Activated gamma-delta T cell treated with Interleukin-2 at 50 U/mL for 16 hours (primary cell): ENCODE measurements around the gene CNNM2.
A peak's percentile ranks its signal among the peaks of the same experiment; 100 is the strongest.

Source experiments
- DNase-seq: peaks from one replicate; pipeline ENCODE4 v3.0.0-alpha.2; 2020

The CNNM2 gene

DNA sequence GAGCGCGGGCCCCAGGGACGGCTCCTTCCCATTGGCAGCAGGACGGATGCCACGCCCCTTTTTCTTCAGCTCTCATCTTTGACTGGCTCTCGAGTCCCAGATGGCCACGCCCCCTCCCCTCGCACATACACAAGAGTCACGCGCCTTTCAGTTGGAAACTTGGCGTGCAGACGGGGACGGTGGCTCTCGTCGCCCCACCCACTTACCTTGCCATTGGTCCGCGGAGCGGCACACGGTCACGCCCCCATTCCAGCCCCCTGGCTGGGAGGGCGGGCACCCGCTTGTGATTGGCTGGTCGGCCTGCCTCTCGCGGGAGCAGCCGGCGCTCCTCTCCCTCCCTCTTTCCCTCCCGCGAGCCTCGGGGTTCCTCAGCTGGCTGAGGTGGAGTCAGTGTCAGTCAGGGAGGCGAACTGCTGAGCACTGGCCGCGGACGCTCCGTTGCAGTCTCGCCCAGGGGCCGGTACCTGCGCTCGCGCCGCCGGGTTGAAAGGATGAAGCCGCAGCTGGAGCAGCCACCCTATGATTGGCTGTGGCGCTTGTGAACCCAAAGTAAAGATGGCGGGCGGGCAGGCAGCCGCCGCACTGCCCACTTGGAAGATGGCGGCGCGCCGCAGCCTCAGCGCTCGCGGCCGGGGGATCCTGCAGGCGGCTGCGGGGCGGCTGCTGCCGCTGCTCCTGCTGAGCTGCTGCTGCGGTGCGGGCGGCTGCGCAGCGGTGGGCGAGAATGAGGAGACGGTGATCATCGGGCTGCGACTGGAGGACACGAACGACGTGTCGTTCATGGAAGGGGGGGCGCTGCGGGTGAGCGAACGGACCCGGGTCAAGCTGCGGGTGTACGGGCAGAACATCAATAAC lies at the start of gene CNNM2:
CNNM2 (plus strand) TSS at position 333 of the 855 bp plus-strand sequence; CDS start at position 520, 187 bp downstream.
- DNase-seq, result peak; percentile 100

DNA sequence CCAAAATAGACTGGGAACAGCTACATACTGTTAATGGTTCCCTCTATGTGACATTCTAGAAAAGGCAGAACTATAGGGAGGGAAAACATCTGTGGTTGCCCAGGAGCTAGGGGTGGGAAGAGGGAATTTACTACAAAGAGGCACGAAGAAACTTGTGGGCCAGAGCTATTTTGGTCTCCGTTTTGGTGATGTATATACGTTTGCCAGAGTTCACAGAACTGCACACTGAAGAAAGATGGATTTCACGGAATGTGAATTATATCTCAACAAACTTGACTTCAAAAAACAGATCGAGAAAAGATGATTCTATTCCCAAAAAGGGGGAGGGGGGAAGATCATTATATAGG lies 49.2 kb upstream of the CNNM2 start:
- DNase-seq, result no peak

DNA sequence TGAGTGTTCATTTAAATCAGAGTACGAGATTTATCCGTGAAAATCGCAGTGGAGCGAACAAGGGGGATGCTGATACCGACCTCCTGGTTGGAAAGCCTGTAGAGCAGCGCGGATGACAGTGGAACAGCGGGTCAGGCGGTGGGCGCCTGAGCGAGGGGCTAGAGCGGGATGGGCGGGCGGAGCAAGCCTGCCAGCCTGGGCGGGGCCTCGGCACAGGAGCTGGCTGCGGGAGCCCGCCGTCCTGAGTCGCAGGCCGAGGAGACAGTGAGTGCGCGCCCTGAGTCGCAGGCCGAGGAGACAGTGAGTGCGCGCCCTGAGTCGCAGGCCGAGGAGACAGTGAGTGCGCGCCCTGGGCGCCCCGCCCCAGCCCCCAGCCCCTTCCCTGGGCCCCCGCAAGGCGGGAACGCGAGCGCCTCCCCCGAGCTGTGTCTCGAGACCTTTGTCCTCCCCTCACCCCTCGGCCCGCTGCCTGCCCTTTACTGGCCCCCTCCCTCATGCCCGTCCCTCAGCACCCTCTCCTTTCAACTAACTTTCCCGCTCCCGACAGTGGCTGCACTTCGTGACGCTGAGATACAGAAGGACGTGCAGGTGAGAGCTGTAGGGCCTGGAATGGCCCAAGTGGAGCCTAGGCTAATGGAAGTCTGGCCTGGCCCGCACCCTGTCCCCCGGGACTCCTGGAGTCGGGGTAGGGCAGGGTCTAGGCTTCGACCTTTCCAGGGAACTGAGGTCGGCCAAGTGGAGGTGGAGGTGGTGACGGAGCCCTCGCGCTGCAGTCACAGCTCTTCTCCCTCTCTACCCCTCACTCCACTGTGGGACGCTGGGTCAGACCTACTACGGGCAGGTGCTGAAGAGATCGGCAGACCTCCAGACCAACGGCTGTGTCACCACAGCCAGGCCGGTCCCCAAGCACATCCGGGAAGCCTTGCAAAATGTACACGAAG lies 48.6 kb upstream of the CNNM2 start, which contains the start of gene AS3MT:
AS3MT (plus strand) TSS at position 213 of the 941 bp plus-strand sequence; CDS start at position 336, 123 bp downstream.
- DNase-seq, result no peak

DNA sequence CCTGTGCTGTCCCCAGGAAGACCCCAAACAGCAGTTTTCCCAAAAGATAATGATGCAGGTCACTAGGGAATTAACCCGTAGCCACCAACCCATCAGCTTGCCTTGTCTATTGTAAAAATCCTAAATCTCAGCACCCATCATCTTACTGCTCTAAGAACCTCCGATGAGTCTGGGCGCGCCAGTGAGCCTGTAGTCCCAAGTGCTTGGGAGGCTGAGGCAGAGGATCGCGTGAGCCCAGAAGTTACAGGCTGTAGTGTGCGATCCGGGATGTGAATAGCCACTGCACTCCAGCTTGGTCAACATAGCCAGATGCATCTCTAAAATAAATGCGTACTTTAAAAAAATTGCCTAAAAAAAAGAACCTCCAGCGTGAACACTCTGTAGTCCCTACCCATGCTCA lies 47.9 kb upstream of the CNNM2 start:
- DNase-seq, result no peak

DNA sequence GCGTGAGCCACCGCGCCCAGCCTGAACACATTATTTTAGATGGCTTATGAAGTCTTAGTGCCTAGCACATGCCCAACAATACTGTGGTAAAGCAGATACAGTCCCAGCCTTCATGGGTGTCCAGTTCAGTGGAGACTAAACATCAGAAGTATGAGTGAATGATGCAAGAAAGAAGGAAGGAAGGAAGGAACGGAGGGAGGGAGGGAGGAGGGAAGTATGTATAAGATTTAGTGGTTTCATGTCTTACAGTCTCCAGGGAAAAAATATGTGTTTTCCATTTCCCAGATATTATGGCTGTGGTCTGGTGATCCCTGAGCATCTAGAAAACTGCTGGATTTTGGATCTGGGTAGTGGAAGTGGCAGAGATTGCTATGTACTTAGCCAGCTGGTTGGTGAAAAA lies 45.9 kb upstream of the CNNM2 start:
- DNase-seq, result no peak

DNA sequence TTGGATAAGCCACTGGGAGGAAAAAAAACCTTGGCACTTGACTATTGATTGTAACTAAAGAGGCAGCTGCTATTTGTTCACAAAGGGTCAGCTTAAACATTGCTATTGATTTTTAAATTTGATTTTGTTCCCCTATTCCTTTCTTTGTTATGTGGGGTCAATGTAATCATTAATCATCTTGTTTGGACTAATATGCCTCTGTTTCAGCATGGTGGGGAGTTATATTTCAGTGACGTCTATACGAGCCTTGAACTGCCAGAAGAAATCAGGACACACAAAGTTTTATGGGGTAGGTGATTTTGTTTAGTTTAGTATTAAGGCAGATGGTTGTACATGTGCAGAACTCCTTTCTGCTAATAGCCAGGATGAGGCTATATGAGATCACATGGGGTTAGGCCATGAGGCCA lies 41.3 kb upstream of the CNNM2 start:
- no peak for DNase-seq

DNA sequence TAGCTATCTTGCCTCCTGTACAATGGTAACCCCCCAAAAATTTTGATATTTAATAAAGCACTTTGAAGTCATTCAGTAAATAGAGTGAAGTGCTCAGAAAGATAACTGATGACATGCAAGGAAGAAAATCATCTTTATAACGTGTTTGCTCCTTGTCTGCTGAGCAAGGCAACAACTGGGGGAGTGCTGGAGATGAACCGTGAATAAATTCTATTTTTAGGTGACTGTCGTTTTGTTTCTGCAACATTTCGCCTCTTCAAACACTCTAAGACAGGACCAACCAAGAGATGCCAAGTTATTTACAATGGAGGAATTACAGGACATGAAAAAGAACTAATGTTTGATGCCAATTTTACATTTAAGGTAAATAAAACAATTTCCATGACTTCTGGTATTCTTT lies 39.5 kb upstream of the CNNM2 start:
- DNase-seq, result no peak

DNA sequence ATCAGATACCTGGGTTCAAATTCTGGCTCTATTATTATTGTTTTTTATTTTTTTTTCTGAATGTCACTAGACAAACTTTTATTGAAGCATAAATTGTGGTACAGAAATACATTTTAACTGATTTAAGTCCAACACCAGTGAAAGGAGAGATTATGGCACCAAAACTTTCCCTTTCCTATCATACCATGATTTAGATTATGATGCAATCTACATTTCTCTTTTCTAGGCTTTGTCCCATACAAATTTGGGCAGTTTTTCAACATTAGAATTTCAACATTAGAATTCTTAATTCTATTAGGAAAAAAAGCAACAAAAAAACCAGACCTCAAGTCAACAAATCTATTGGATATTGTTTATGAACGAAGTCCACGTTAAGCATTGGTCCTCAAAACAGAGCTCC lies 37.8 kb upstream of the CNNM2 start:
- DNase-seq, result no peak

DNA sequence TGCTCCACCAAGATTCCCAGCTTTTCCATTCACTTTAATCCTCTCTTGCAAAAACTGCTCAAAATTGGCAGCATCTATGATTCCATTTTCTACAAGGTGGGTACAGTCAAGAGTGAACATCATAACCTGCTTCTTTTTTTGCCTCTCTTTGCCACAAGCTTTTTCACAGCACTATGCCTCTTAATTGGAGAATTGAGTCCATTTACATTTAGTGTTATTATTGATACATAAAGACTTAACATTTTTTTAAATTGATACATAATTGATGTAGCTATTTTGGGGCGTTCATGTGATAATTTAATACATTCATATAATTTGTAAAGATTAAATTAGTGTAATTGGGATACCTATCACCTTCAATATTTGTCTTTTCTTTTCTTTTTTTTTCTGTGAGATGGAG lies 30.0 kb upstream of the CNNM2 start:
- no peak for DNase-seq

DNA sequence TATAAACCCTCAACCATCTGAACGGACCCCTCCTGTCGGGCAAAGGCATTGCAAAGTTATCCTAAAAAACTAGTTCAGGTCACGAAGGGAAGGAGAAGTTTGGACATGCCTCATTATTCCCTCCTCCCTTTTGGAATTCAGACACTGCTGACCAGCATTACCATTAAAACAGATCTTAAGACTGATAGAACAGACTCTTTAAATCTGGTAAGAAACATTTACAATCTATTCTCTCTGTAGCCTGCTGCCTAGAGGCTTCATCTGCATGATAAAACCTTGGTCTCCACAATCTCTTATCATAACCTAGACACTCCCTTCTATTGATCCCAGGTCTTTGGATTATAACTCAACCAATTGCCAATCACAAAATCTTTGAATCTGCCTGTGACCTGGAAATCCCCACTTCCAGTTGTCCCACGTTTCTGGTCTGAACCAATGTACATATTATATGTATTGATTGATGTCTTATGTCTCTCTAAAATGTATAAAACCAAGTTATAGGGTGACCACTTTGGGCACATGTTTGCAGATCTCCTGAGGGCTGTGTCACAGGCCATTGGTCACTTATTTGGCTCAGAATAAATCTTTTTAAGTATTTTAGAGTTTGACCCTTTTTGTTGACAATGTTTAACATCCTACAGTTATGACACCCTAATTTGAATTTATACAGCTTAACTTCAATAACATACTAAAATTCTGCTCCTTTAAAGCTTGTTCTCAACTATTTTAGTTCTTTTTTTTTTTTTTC lies 23.5 kb upstream of the CNNM2 start:
- no peak for DNase-seq

DNA sequence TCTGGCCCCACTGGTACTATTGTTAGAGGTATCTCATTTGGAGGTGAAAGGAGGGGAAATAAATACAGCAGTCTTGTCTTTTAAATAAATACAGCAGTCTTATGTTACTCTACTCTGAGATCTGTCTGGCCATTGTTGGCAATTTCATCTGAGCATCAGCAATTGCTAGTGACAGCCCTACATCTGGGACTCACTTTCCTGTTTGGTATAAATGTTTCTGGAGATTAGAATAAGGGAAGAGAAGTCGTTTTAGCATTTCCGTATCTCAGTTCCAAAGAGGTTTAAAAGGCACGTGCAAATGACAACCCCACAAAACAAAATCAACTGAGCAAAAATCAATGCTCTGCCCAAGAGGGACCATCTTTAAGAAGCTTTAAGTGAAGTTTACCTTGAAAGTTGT lies 18.1 kb upstream of the CNNM2 start:
- DNase-seq, result no peak

DNA sequence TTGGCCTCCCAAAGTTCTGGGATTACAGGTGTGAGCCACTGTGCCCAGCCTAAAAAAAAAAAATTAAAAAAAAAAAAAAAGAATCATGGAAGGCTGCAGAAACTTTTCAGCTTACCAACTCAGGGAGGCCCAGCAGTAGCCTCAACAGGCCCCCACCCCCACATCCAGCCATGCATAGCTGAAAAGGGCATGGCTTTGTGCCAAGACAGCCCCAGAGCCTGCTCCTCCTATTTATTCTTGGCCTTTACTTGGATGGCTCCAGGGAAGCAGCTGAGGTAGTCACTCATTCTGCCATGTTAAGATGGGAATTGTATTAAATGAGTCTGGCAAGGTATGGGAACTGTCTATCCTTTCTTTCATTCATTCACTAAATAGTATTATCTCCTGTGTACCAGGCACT lies 13.7 kb upstream of the CNNM2 start:
- DNase-seq, result no peak

DNA sequence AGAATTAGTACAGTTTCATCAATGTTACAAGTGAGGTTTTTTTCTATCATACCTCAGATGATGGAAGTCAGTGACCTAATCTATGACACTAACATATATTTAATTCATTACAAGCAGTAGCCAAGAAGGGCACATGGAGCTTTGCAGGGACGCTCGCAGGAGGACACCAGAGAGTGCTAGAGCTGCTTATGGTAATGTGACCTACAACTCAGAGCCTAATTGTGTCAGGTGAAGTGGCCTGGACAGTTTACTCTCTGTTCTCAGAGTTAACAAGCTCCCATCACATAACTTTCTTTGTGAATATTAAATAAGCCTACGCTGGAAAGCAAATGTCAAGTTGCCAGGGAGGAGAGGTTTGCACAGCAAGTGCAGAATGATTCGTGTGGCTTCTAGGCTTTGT lies 11.6 kb upstream of the CNNM2 start:
- no peak for DNase-seq

DNA sequence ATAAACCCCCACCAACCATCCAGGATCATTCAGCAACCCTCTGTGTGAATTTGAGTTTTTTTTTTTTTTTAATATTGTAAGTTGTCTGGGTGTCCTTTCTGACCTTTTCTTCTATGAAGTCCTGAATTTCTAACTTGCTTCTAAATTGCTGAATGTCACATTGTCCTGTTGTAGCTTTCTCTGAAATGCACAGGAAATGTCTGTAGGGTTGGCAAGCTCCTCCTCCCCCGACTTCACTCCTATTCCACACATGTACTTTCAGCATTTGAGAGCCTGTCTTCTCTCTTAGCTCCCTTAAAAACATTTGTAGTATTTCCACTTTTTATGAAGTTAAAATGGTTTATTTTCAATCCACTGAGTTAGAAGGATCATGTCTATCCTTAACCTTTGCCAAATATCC lies 3.3 kb upstream of the CNNM2 start:
- DNase-seq, result no peak

DNA sequence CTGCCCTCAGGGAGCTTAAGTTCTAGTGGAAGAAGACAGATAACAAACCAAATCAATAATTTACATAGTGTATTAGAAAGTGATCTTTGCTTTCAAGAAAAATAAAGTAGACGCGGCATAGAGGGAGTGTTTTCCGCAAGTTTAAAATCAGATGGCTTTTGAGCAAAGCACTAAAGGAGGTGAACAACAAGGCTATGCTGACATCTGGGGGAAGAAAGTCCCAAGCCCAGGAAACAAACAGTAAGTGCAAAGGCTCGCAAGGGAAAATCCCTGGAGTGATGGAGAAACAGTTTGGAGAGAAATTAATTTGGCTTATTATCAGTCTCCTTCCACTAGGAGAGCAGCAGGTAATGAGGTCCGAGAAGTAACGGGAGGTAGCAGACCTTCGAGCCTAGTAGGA lies 1.9 kb upstream of the CNNM2 start:
- DNase-seq, result no peak

DNA sequence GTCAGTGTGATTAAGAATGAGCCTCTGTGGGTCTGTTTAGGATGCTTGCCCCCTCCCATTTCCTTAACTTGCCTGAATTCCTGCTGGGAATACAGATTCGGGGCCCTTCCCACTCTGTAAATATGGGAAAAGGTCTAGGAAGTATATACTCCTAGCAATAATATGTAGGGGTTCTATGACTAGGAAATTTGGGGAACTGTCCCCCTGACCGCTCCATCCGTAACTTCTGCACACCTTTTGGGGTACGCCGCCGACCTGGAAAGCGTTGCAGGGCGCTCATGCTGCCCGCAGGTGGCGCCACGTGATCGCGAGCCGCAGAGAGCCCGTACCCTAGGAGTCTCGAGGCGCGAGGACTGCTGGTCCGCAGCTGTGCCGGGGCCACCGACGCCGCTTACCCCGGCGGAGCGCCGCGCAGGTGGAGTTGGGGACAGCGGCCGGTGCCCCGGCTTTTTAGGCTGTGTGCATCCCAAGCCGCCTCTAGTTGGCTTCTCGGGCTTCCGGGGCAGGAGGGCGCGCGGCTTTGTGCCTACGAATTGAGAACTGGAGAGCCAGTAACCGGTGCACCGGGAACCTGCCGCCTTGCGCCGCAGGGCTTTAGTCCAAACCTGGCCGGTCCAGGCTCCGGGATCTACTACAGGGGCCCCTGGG lies 656 bp upstream of the CNNM2 start:
- peak; percentile 78 for DNase-seq

DNA sequence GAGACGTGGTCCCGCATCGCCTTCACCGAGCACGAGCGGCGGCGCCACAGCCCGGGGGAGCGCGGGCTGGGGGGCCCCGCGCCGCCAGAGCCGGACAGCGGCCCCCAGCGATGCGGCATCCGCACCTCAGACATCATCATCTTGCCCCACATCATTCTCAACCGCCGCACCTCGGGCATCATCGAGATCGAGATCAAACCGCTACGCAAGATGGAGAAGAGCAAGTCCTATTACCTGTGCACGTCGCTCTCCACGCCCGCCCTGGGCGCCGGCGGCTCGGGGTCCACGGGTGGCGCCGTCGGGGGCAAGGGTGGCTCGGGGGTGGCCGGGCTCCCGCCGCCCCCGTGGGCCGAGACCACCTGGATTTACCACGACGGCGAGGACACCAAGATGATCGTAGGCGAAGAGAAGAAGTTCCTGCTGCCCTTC lies 737 bp downstream of the CNNM2 start:
- peak; percentile 27 for DNase-seq

DNA sequence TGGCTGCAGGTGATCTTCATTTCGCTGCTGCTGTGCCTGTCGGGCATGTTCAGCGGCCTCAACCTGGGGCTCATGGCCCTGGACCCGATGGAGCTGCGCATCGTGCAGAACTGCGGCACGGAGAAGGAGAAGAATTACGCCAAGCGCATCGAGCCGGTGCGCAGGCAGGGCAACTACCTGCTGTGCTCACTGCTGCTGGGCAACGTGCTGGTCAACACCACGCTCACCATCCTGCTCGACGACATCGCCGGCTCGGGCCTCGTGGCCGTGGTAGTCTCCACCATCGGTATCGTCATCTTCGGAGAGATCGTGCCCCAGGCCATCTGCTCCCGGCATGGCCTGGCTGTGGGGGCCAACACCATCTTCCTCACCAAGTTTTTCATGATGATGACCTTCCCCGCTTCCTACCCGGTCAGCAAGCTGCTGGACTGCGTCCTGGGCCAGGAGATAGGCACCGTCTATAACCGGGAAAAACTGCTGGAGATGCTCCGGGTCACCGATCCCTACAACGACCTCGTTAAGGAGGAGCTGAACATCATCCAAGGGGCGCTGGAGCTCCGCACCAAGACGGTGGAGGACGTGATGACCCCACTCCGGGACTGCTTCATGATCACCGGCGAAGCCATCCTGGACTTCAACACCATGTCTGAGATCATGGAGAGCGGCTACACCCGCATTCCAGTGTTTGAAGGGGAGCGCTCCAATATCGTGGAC lies 1.3 kb downstream of the CNNM2 start:
- peak; percentile 6 for DNase-seq

DNA sequence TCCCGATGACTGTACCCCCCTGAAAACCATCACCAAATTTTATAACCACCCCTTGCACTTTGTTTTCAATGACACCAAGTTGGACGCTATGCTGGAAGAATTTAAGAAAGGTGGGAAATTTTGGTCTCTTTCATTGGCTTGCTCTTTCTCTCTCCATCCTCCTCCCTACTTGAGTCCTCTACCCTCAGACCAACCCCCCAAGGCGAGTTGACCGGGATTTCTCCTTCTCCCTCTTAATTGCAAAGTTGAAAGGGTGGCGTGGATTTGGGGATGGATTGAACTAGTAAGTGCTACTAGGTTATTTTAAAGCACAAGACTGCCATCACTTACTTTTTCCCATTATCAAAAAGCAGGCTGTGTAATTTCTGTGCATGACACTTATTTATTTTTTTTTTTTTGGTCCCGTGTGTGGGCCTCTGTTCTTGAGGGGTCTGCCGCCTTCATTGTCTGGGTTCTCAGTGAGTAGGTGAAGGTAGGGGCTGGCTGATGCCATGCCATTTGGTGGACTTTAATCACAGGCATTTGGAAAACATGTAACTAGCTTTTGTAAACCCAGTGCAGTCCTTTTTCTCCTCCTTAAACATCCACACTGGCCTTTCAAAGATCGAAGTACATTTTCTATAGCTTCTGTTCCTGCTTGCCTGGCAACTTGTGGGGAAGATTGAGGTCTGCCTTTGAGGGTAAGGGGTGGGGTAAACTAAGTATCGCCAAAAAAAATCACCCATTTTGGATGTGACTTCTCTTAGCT lies 2.1 kb downstream of the CNNM2 start:
- DNase-seq, result no peak

DNA sequence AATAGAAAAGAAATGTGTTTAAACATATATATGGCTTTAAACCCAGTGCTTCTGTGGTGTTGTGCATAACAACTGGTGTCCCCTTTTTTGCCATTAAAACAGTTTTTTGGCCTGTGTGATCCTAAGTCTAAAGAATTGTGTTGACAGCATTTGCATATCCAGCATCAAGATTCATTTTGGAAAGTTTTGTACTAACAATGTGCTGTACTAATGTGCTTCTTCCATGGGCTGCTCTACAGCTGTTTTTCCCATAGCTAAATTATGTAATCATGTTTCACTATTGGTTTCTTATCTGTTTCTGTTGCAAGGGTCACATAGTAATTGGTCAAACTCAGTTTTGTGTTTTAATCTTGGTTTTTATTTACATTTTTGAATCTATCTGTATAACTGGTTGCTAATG lies 5.5 kb downstream of the CNNM2 start:
- no peak for DNase-seq

DNA sequence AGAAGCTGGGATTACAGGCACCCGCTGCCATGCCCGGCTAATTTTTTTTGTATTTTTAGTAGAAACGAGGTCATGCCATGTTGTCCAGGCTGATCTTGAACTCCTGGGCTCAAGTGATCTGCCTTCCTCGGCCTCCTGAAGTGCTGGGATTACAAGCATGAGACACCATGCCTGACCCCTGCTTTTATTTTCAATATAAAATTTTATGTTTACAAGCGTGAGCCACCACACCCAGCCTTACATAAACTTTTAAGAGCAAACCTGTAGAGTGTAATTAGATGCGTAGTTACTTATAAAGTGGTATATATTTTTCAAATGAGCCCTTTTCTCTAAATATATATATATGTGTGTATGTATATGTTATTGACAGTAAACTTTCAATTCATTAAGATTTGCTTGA lies 8.7 kb downstream of the CNNM2 start:
- no peak for DNase-seq
